GM10847 (cell line): ENCODE measurements around the gene BCL2L12.

ENCODE experiments used
- POLR2A ChIP-seq: IDR thresholded peaks from 2 replicates; pipeline ENCODE4 v1.6.1; 2011; ENCODE audit not compliant: insufficient read length; ENCODE audit errors: extremely low read depth

The BCL2L12 gene

DNA sequence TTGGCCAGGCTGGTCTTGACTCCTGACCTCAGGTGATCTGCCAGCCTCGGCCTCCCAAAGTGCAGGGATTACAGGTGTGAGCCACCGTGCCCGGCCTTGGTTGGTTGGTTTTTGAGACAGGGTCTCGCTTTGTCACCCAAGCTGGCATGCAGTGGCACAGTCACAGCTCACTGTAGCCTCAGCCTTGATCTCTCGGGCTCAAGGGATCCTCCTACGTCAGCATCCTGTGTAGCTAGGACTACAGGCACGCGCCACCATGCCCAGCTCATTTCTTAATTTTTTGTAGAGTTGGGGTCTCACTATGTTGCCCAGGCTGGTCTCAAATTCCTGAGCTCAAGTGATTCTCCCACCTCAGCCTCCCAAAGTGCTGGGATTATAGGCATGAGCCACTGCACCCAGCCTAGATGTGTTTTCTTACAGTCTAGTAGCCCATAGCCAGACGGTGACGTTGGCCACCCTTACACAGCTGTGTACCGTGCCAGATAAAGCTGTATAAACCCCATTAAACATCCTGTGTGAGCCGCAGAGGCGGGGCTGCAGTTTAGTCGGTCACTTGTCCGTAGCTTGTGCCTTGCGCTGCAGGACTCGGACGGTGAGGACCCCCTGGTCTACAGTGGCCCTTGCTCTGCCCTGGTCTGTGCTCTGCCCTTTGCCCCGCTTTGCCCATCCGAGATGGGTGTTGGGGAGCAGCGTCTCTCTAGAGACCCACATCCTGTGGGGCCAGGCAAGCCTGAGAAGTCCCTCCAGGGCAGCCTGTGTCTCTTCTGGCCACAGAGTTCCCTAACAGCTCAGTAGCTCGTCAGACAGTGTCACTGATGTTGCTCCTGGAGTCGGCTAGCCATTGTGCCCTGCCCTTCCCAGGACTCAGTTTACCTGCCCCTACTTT is 9.9 kb upstream of the BCL2L12 start:
- no peak for TF ChIP-seq POLR2A

DNA sequence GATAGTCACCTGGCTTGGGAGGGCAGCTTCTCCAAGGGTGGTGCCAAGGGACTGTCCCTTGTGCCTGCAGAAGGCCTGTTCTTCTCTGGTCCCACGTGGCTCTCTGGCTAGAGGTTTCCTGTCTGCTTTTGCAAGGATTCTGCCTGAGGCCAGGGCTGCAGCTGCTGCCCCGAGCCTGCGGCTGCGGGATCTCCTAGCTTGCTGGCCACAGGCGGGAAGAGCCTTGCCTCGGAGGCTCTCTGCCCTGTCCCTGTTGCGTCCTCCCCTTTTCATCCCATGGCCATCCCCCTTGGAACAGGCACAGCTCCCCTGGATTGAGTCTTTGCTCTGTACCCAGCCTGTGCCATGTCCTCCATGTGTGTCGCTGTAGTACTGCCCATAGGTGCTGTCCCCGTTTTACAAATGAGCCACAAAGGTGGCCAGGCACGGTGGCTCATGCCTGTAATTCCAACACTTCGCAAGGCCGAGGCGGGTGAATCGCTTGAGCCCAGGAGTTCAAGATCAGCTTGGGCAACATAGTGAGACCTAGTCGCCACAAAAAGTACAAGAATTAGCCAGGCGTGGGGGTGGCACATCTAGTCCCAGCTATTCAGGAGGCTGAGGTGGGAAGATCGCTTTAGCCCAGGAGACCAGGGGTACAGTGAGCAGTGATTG is 9.2 kb upstream of the BCL2L12 start:
- TF ChIP-seq POLR2A, result no peak

DNA sequence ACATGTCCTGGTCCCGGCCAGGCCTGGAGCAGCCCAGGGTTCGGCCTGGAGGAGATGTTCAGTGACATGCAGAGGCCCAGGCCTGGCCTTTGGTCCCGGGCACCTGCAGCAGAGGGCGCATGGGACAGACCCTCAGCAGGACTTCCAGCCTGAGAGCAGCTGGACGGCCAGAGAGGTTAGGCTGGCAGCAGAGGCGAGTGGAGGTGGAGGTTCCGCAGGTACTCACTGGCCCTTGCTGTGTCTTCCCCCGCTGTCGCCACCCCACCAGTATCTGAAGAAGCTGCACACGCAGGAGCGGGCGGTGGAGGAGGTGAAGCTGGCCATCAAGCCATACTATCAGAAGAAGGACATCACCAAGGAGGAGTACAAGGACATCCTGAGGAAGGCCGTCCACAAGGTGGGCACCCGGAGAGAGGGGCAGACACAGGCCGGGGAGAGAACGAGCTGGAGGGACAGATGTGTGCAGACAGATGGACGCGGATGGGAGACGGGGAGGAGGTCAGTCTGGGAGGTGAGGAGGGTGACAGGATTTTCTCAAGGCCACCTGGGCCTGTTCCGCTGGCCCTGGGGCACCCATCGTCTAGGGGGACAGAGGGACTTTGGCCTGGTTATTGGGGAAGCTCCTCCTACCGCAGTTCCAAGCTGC is 8.1 kb upstream of the BCL2L12 start:
- no peak for TF ChIP-seq POLR2A

DNA sequence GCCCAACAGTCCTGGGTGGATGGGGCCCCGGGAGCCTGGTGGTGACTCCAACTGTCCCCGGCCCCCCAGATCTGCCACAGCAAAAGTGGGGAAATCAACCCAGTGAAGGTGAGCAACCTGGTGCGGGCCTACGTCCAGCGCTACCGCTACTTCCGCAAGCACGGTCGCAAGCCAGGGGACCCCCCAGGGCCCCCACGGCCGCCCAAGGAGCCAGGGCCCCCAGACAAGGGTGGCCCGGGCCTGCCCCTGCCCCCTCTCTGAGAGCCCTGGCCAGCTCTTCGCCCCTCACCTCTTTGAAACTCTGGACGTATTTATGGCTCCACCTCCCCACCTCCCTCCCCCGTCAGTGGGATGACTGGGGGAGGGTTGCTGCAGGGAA is 7.6 kb upstream of the BCL2L12 start:
- no peak for TF ChIP-seq POLR2A

DNA sequence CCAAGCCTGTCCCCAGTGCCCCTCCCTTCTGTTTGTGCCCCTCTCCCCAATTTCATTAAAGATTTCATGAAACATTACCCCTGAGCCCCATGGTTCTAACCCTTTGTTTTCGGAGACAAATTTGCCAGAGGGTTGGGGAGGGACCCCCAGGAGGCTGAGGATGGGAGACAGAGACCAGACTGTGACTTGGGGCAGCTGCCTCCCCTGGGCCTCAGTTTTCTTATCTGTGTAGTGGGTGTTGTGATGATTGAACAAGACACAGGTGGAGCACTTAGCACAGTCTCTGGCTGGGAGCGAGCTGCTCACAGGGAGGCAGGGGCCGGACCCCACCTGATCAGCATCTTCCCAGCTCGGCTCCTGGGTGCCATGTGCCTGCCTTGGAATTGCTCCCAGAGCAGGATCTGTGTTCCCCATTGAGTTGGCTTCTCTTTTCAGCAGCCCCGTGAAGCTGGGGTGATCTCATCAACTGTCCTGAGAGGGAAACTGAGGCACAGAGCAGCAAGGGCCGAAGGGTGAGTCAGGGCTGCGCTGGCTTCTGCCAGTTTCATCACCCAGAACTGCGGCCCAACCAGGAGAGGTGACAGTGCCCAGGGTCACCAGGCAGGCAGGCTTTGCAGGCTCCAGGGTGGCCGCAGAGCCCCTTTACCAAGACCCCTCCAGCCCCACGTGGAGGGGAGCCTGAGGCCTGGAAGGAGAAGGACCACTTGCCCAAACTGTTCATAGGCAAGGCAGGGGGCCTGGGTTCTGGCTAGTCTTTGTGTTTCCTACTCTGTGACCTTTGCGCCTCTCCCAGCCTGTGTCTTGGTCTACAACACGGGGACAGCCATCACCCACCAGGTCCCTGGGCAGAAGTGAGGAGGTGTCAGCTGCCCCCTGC is 6.9 kb upstream of the BCL2L12 start:
- TF ChIP-seq POLR2A, result peak; percentile 8

DNA sequence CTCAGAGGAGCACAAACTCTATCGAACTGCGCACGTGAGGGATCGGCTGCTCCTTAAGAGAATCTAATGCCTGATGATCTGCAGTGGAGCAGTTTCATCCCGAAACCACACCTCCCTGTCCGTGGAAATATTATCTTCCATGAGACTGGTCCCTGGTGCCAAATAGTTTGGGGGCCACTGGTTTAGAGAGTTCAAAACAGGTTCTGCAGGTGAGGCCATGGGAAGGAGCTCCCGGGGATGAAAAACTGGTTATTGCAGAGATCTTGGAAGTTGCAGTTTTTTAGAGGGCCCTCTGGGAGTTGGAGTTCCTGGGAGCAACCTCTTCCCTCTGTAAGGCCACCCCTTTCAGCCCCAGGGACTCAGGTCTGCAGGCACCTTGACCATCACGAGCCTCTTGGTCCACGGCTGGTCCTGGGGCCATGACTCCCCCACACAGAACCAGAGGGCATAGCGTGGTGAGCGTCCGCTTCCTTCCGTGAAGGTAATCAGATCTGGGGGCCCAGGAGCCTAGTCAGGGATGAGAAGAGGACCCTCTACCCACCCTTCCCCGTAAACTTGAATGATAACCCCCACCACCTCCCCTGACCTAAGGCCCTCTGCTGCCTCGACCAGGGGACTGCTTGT is 5.3 kb upstream of the BCL2L12 start:
- no peak for TF ChIP-seq POLR2A

DNA sequence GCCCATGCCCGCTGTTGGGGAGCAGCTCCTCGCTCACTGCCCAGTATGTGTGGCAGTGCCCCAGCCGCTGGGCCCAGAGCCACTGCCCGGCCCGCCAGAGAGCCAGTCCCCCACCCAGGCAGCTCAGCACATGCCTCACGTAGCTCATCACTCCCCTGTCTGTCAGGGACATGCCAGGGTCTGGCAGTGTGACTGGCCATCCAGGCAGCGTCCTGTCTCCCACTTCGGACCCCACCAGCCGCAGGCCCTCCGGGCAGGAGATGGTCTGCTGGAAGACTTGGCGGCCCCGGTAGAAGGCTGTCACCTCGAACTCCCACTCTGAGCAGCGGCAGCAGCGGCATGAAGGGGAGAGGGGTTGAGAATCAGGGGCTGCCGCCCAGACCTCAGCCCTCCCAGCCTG is 3.7 kb upstream of the BCL2L12 start:
- TF ChIP-seq POLR2A, result no peak

DNA sequence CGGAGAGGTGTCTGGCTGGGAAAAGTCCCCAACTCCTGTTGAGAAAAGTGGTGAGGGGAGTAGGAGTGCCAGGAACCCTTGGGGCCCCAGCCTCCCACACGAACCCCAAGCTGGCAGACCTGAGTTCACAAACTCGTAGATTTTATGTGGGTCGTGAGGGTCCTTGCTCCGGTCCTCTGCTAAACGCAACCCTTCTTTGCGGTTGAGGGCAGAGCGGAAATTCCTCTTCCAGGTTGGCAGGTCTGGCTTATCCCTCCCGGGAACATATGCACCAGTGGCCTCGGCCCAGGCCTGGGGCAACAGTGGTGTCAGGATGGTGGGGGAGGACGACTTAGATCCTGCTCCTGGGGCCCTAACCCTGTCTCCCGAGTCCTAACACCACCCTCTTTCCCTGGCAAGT is 2.5 kb upstream of the BCL2L12 start:
- no peak for TF ChIP-seq POLR2A

DNA sequence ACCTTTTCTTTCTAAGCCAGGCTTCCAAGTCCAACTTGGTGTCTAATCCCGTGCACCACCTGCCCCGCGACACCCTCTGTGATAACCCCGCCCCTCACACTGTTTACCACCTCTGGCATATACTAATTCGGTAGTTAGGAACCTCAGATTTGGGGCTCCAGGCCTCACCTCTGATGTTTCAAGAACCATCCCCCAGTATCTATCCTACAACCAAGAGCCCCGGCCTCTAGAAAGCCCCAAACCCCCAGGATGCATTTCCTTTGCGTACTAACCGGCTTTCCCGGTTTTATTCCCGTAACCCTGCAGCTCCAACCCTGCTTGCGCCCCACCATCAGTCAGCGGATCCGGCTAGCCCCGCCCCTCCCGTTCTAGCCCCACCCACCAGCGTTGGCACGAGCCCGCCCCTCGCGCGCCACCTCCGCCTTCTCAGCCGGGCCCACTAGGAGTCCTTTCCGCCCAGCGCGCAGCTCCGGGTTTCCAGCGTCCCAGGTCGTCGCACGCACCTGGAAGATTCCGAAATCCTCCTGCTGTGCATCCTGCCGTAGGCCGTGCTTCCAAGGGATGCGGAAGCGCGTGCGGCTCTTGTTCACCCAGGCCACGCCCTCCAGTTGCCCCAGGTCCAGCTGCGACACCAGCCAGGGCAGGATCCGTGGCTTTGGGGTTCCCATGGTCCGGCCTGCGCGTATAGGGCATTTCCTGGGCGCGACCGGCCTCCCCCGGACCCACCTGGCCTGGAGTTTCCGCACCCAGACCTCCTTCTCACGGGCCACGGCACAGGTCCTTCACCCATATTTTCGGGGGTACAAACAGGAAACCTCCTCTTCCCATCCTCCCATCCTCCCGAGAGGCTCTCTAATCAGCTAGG is 1.3 kb upstream of the BCL2L12 start:
- peak; percentile 57 for TF ChIP-seq POLR2A

DNA sequence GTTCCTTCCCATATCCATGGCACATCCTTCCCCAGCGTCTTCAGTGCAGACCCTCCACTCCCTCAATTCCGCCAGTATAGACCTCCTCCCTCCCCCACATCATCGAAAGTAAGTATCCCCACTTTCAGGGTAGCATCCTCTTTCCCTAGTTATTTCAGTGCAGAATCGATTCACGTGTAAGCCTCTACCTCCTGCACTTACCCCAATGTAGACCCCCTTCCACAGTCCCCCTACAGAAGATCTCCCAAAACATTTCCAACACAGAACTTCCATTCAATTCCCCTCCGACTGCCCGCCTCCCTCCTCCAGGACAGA is 740 bp upstream of the BCL2L12 start:
- TF ChIP-seq POLR2A, result no peak

DNA sequence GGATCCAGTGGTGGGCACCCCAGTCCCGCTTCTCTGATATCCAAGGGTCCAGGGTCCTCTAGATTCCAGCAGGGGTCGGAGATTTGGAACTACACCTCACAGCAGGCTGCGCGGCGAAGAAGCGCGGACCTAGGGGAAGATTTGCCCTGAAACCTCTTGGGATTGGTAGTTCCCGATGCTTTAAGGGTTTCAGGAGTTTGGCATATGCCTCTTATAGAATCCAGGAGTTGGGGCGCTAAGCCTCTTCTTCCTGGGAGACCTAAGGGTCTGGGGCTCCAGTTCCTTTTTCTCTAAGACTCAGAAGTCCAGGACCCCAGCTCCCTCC is 349 bp downstream of the BCL2L12 start:
- TF ChIP-seq POLR2A, result no peak

DNA sequence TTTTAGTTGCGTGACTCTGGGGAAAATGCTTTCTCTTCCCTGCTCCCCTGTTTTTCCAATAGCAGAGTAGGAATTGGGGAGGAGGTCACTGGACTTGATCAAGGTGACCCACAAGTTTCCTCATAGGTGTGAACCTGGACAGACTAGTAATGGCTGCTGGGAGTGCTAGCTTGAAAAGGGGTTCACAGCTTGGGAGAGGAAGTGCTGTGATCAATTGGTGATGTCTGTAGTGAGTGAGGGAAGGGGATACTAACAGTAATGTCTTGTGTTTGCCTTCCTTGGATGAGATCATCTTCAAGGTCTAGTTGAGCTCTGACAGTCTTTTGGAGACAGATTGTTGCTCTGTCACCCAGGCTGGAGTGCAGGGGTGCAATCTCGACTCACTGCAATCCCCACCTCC is 1.7 kb downstream of the BCL2L12 start:
- no peak for TF ChIP-seq POLR2A

DNA sequence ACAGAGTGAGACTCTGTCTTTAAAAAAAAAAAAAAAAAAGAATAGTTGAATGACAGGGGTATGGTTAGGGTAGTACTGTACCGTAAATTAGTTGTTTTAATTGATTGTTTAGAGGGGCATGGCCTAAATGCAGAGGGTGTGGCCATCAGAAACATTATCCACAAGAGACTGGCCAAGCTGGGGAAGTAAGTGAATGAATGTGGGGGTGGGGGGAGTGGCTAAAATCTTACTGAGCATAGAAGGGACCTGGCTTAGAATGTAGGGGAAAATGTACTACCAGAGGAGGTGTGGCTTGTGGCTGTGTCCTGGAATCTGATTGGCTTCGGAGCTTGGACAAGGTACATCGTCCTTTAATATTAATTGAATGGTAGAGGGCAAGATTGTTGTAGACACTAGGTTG is 3.8 kb downstream of the BCL2L12 start:
- no peak for TF ChIP-seq POLR2A

DNA sequence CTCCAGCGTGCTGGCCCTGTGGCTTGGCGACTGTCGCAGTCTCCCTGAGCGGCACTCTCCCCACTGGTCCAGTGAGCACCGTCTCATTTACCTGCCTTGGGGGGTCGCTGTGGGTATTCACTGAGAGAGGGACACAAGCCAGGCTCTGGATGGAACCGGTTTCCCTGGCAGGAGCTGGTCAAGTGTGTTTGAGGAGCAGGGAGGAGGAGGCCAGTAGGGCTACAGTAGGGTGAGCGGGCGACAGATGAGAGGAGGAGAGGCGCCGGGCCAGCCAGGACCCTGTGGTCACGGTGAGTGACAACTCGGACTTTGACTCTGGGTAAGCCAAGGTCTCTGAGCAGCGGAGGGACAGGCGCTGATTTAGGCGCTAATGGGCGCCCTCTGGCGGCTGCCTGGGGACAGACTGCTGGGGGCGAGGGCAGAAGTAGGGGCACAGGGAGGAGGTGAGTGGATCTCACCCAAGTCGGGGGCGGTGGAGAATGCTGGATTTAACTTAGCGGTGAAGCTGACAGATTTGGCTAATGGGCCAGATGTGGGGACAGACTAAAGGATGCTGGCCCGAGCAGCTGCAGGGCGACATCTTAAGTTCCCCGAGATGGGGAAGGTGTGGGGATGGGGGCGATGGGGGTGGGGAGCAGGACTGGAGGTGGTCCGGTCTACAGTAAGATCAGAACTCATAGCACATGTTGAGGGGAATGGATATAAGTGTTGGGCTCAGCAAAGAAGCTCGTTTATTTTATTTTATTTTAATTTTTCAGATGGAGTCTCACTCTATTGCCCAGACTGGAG is 6.6 kb downstream of the BCL2L12 start:
- TF ChIP-seq POLR2A, result no peak
